GM23248 (cell line): Measurements from ENCODE around the gene PPP1R15B.

Source experiments
- EZH2 ChIP-seq: fragments of 200-600 bp; sonication (generic); IDR thresholded peaks from 2 replicates; pipeline ENCODE4 v1.6.1; 2018; ENCODE audit warnings: antibody characterized with exemption, mild to moderate bottlenecking; ENCODE audit not compliant: insufficient read depth, poor library complexity, severe bottlenecking
- EZH2phosphoT487 ChIP-seq: fragments of 200-600 bp; sonication (generic); IDR thresholded peaks from 2 replicates; pipeline ENCODE4 v1.6.1; 2018; ENCODE audit warnings: antibody characterized with exemption, moderate library complexity, mild to moderate bottlenecking, low read depth; ENCODE audit not compliant: insufficient read depth

GRCh38 chr1:204455831-204456145 lies 44.2 kb upstream of the PPP1R15B start:
- TF ChIP-seq EZH2 (no peak), EZH2phosphoT487 (no peak)
